HepG2 (cell line): ENCODE results near the gene C4orf17. TPM values are rescaled to one million over a fixed set of nuclear protein-coding genes. Genes with fewer than 3 reads are reported as not detected.

Experiments
- CBFB ChIP-seq: sonication (generic); formaldehyde crosslinking; IDR thresholded peaks from 2 replicates; pipeline ENCODE4 v1.4.0; 2020; ENCODE audit warnings: missing genetic modification reagents
- CBX1 ChIP-seq: IDR thresholded peaks from one replicate; pipeline ENCODE4 v1.6.1; 2016; ENCODE audit warnings: antibody characterized with exemption, low read depth
- CEBPG ChIP-seq: IDR thresholded peaks from 2 replicates; pipeline ENCODE4 v1.6.1; 2016
- CREM ChIP-seq, 2 experiments: sonication (generic) in 1 of 2; formaldehyde crosslinking in 1 of 2; IDR thresholded peaks; 2 replicates each; pipeline versions ENCODE4 v1.4.0 to v1.6.1; 2016 to 2020; ENCODE audit warnings: antibody characterized with exemption in 1 of 2, mild to moderate bottlenecking in 1 of 2, missing genetic modification reagents in 1 of 2
- HCFC1 ChIP-seq: fragments of 150-350 bp; IDR thresholded peaks from 2 replicates; pipeline ENCODE4 v1.6.1; 2014; ENCODE audit warnings: low read depth, low read length
- ISL2 ChIP-seq: sonication (generic); formaldehyde crosslinking; IDR thresholded peaks from 2 replicates; pipeline ENCODE4 v1.5.0; 2020; ENCODE audit warnings: missing genetic modification reagents
- NFKB2 ChIP-seq: sonication (generic); formaldehyde crosslinking; IDR thresholded peaks from 2 replicates; pipeline ENCODE4 v1.4.0; 2020; ENCODE audit warnings: missing genetic modification reagents, borderline replicate concordance
- PAXIP1 ChIP-seq: sonication (generic); formaldehyde crosslinking; conservative IDR thresholded peaks from 2 replicates; pipeline ENCODE4 v1.4.0; 2020; ENCODE audit warnings: mild to moderate bottlenecking, missing genetic modification reagents, moderate library complexity
- SP4 ChIP-seq: sonication (generic); formaldehyde crosslinking; IDR thresholded peaks from 2 replicates; pipeline ENCODE4 v1.8.1; 2023; ENCODE audit warnings: mild to moderate bottlenecking, missing genetic modification reagents
- TAF1 ChIP-seq: sonication (generic); formaldehyde crosslinking; IDR thresholded peaks from 2 replicates; pipeline ENCODE4 v1.4.0; 2020; ENCODE audit warnings: missing genetic modification reagents
- TOE1 ChIP-seq: sonication (generic); formaldehyde crosslinking; IDR thresholded peaks from 2 replicates; pipeline ENCODE4 v1.4.0; 2020; ENCODE audit warnings: mild to moderate bottlenecking, missing genetic modification reagents
- ZFP1 ChIP-seq: IDR thresholded peaks from 2 replicates; pipeline ENCODE4 v1.6.1; 2016
- ZNF547 ChIP-seq: sonication (generic); formaldehyde crosslinking; IDR thresholded peaks from 2 replicates; pipeline ENCODE4 v1.5.1; 2020; ENCODE audit warnings: mild to moderate bottlenecking, missing genetic modification reagents
- ZNF562 ChIP-seq: sonication (generic); formaldehyde crosslinking; IDR thresholded peaks from 2 replicates; pipeline ENCODE4 v1.8.0; 2022; ENCODE audit warnings: missing genetic modification reagents, borderline replicate concordance
- ZSCAN29 ChIP-seq: sonication (generic); formaldehyde crosslinking; conservative IDR thresholded peaks from 2 replicates; pipeline ENCODE4 v1.4.0; 2020; ENCODE audit warnings: mild to moderate bottlenecking, missing genetic modification reagents
- polyA plus RNA-seq, 8 experiments: library from polyadenylated mRNA; depleted of rRNA in 3 of 8; stranded (reverse) in 7 of 8; unstranded in 1 of 8; fragments of >200 nt; fragmentation: Illumina TruSeq in 4 of 8; extraction: Trizol in 4 of 8; gene quantifications; 2 replicates each; pipeline versions ENCODE4 v1.2.1 to v1.2.3, GENCODE V29; 2011 to 2016; ENCODE audit warnings: low read depth in 4 of 8, missing spikeins in 1 of 8, mixed read lengths in 1 of 8; ENCODE audit not compliant: insufficient read depth in 1 of 8
- total RNA-seq, 5 experiments: library from RNA; depleted of rRNA; stranded (reverse); fragments of >200 nt; fragmentation: Illumina TruSeq; extraction: Trizol; gene quantifications; 2 replicates each; pipeline ENCODE4 v1.2.3, GENCODE V29; 2016; ENCODE audit warnings: low read depth in 1 of 5
- TF ChIP-seq, protein P1 (sequence below): sonication (generic); formaldehyde crosslinking; IDR thresholded peaks from 2 replicates; pipeline ENCODE4 v1.4.0; 2020; ENCODE audit warnings: mild to moderate bottlenecking, missing genetic modification reagents
- TF ChIP-seq, protein P2 (sequence below): sonication (generic); formaldehyde crosslinking; IDR thresholded peaks from 2 replicates; pipeline ENCODE4 v1.8.1; 2023; ENCODE audit warnings: missing genetic modification reagents, mild to moderate bottlenecking, borderline replicate concordance
- TF ChIP-seq, protein P3 (sequence below): sonication (generic); formaldehyde crosslinking; IDR thresholded peaks from 2 replicates; pipeline ENCODE4 v1.4.0; 2020; ENCODE audit warnings: mild to moderate bottlenecking, missing genetic modification reagents

C4orf17 gene
- total and polyA plus RNA-seq, 2 of the 13 experiments (the other 11 are each of a cell fraction or from before 2014, with no cell fraction given), result not detected

DNA sequence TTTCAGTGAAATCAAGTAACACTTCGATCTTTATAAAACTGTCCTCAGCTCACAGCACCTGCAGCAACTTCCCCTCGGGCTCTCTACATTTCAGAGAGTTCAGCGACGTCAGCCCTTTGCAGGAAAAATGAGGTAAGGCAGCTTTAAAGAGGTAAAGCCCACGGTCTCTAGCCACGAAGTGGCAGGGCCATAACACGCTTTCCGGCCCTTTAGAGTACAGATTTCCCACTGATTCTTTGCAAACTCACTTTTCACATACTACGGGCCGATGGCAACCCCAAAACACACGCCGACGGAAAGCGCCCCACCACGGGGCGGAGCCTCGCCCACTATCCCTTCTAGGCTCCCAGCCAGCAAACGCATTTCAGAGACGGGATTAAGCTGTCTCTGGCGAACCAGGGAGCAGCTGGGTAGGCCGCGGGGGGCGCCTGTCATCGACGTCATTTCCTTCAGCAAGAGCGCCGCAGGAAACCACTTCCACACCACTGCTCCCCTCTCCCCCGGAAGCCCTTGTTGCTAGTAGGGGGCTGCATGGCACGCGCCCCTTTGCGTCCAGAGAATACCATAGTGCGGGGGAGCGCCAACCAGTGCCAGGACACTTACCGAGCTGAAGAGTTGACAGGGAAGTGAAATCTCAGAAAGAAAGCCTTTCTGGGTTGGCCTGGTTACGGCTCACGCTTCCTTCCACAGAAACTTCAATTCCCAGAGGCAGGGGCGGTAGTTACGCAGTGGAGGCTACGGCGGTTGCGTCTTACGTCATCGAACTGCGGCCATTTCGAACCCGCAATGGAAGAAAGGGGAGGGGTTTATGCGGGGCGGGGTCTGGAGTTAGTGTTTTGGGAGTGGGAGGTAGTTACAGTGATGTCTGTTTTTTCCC lies 52.7 kb downstream of the C4orf17 start, which contains the start of gene TRMT10A (continued):
- TF ChIP-seq PAXIP1 (CRISPR knock-in tag), result peak; percentile 55
- TF ChIP-seq ISL2 (CRISPR knock-in tag), result 0 out of 2 replicates have a peak, but pooled peaks have one; percentile 19
- TF ChIP-seq CBFB (CRISPR knock-in tag), result peak; percentile 72; the same call in 1 of the 2 replicates
- peak; percentile 38 for TF ChIP-seq CBX1
- peak; percentile 66 for TF ChIP-seq SP4
- TF ChIP-seq TAF1 (CRISPR knock-in tag), result peak; percentile 65
- TF ChIP-seq NFKB2 (CRISPR knock-in tag), result peak; percentile 53; the same call in 1 of the 2 replicates
- peak; percentile 28; the same call in 1 of the 2 replicates for TF ChIP-seq ZSCAN29 (CRISPR knock-in tag)
- no peak for TF ChIP-seq ZNF562 (CRISPR knock-in tag)
- TF ChIP-seq, protein P1, sequence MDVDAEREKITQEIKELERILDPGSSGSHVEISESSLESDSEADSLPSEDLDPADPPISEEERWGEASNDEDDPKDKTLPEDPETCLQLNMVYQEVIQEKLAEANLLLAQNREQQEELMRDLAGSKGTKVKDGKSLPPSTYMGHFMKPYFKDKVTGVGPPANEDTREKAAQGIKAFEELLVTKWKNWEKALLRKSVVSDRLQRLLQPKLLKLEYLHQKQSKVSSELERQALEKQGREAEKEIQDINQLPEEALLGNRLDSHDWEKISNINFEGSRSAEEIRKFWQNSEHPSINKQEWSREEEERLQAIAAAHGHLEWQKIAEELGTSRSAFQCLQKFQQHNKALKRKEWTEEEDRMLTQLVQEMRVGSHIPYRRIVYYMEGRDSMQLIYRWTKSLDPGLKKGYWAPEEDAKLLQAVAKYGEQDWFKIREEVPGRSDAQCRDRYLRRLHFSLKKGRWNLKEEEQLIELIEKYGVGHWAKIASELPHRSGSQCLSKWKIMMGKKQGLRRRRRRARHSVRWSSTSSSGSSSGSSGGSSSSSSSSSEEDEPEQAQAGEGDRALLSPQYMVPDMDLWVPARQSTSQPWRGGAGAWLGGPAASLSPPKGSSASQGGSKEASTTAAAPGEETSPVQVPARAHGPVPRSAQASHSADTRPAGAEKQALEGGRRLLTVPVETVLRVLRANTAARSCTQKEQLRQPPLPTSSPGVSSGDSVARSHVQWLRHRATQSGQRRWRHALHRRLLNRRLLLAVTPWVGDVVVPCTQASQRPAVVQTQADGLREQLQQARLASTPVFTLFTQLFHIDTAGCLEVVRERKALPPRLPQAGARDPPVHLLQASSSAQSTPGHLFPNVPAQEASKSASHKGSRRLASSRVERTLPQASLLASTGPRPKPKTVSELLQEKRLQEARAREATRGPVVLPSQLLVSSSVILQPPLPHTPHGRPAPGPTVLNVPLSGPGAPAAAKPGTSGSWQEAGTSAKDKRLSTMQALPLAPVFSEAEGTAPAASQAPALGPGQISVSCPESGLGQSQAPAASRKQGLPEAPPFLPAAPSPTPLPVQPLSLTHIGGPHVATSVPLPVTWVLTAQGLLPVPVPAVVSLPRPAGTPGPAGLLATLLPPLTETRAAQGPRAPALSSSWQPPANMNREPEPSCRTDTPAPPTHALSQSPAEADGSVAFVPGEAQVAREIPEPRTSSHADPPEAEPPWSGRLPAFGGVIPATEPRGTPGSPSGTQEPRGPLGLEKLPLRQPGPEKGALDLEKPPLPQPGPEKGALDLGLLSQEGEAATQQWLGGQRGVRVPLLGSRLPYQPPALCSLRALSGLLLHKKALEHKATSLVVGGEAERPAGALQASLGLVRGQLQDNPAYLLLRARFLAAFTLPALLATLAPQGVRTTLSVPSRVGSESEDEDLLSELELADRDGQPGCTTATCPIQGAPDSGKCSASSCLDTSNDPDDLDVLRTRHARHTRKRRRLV, result 0 out of 2 replicates have a peak, but pooled peaks have one; percentile 37
- TF ChIP-seq ZFP1 (CRISPR knock-in tag), result no peak
- peak; percentile 54; the same call in 1 of the 2 replicates for TF ChIP-seq CEBPG (CRISPR knock-in tag)
- TF ChIP-seq ZNF547 (CRISPR knock-in tag), result 0 out of 2 replicates have a peak, but pooled peaks have one; percentile 11
- TF ChIP-seq, protein P2, sequence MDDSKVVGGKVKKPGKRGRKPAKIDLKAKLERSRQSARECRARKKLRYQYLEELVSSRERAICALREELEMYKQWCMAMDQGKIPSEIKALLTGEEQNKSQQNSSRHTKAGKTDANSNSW (CRISPR knock-in tag), result peak; percentile 71; the same call in 1 of the 2 replicates
- no peak for TF ChIP-seq TOE1 (CRISPR knock-in tag)
- TF ChIP-seq CREM (IDR thresholded peaks at IDR 0.05), result peak; percentile 99
- peak; percentile 68; the same call in 1 of the 2 replicates for TF ChIP-seq CREM (CRISPR knock-in tag; IDR thresholded peaks at IDR 0.05)
- TF ChIP-seq HCFC1, result peak; percentile 81
- TF ChIP-seq, protein P3, sequence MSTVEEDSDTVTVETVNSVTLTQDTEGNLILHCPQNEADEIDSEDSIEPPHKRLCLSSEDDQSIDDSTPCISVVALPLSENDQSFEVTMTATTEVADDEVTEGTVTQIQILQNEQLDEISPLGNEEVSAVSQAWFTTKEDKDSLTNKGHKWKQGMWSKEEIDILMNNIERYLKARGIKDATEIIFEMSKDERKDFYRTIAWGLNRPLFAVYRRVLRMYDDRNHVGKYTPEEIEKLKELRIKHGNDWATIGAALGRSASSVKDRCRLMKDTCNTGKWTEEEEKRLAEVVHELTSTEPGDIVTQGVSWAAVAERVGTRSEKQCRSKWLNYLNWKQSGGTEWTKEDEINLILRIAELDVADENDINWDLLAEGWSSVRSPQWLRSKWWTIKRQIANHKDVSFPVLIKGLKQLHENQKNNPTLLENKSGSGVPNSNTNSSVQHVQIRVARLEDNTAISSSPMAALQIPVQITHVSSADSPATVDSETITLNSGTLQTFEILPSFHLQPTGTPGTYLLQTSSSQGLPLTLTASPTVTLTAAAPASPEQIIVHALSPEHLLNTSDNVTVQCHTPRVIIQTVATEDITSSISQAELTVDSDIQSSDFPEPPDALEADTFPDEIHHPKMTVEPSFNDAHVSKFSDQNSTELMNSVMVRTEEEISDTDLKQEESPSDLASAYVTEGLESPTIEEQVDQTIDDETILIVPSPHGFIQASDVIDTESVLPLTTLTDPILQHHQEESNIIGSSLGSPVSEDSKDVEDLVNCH (CRISPR knock-in tag), result no peak
